NCI-H526 treated with DMSO at 0.1 percent for 48 hours (cell line): ENCODE measurements around the gene DNTTIP2.
"Not testable (repeated sequence)": the region's sequence is repeated elsewhere in the genome, so short reads cannot be mapped to it uniquely, and the experiment has no call there.

Experiments used
- DNase-seq: peaks from one replicate; lab custom pipeline; 2025; lab: John Stamatoyannopoulos, UW

DNTTIP2 gene

GRCh38 chr1:93841771-93842170 is 37.2 kb downstream of the DNTTIP2 start:
- DNase-seq = no peak

- DNase-seq = no peak
Measured at GRCh38 chr1:93840956-93841482, 38.0 kb downstream of the DNTTIP2 start.

DNA sequence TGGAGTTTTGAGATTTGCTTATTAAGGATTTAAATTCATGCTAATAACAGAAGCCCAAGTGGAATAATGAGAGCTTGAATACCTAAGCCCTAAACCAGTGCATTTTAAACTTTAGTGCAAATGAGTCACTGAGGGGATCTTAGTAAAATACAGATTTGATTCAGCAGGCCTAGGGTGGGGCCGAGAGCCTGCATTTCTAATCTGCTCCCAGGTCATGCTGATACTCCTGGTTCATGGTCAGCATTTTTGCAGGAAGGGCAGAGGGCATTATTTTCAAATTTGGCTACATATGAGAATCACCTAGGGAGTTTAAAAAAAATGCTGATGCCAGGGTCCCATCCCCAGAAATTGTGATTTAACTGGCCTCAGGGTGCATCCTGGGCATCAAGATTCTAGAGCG is 39.3 kb downstream of the DNTTIP2 start:
- DNase-seq = no peak

DNA sequence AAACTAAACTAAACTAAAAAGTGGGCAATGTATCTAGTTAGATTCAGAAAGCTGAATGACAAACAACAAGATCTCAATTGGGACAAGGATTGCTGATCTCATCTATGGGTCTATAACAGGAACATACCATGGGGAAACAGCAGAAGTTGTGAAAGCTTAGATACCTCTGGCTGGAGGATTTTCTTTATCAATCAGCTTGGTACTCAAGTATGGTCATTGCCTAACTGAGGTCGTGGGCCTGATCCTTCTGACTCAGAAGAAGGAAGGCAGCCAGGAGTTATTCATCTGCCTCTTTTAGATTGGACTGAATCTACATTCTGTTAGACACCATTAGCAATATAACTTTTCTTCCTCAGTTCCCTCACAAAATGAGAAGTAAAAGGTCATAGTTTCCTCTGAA is 39.7 kb downstream of the DNTTIP2 start:
- DNase-seq = no peak

DNA sequence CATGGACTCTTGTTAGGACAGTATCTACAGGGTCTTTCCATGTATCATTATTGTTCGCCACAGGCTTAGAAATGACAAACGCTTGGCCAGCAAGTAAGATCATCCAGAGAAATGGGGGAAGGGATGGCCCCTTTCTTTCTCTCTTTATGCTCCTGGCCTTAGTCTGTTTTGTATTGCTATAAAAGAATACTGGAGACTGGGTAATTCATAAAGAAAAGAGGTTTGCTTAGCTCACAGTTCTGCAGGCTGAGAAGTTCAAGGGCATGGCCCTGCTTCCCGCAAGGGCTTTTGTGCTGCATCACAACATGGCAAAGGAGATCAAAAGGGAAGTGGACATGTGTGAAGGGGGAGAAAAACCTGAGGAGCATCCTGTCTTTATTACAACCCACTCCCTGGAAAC is 41.0 kb downstream of the DNTTIP2 start:
- DNase-seq = no peak

- not testable (repeated sequence) for DNase-seq
Measured at GRCh38 chr1:93833293-93833692, 45.7 kb downstream of the DNTTIP2 start.

DNA sequence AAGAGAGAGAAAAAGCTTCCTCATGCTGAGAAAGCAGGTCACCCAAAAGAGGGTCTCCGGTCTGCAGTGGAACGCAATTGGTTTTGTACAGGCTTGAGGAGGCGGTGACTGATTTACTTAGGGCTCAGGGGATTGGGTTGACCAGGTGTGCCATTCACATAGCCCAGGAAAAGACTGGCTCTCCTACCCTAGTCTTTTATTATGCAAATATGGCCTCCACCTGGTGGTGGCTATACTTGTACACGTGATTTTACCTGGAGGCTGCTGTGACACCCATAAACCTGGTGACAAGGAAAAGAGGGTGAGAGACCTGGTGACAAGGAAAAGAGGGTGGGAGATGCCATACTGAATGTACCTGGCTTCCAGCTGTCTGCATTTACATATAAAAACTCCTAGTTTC is 49.9 kb downstream of the DNTTIP2 start:
- no peak for DNase-seq

DNA sequence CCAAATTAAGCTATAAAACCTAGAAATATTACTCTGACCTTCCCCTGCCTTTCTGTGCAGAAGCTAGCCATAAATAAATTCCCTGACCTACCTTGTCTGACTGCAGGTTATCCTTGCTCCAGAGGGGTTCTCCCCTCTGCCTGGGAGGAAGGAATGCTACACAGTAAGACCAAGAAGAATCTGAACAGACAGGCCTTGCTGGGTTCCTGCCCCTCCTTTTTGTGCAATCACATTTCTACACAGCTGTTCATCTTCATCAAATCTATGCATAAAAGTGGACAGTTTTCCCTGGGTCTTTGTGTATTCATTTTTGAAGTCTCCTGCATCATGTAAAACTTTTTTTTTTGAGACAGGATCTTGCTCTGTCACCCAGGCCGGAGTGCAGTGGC is 50.6 kb downstream of the DNTTIP2 start:
- DNase-seq = no peak

DNA sequence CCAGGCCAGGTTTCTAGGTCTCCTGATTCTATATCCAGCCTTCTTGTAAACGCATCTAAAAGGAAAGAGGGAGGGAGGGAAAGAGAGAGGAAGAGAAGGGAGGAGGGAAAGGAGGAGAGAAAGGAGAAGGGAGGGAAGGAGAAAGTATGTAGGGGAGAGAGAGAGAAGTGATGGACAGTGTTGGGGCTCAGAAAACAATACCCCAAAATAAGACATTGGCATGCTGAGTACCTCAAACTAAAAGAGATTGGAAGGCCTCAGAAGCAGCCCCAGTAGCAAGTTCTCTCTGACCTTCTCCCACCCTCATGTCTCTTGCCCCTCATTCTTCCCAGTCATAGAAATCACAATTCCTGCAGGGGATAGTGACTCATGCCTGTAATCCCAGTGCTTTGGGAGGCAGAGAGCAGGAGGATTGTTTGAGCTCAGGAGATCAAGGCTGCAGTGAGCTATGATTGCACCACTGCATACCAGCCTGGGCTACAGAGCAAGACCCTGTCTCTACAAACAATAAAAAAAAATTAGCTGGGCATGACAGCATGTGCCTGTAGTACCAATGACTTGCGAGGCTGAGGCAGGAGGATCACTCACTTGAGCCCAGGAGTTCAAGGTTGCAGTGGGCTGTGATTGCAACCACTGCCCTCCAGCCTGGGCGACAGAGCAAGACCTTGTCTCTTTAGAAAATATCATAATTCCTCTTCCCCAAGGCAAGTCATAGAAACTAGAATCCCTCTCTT is 51.2 kb downstream of the DNTTIP2 start:
- no peak for DNase-seq

- DNase-seq = no peak
Measured at GRCh38 chr1:93827128-93827527, 51.9 kb downstream of the DNTTIP2 start.

DNA sequence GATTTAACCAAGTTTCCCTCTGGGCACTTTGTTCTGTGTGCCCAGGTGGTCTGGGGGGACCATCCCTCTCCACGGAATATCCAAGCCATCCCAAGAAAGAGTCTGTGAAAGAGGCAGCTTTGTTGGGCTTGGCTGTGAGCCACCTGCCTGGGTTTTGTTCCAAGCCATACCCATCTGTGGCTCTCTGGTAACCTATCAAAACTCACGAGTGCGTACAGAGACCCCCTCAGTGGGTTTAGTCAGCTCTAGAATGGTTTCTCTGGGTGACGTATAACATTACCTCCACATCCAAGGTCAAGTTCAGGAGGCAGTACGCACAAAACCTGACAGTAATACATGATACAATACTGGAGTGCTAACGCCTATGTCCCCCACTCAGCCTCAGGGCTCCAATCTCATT is 54.2 kb downstream of the DNTTIP2 start:
- DNase-seq = no peak

- no peak for DNase-seq
Measured at GRCh38 chr1:93822730-93823425, 56.1 kb downstream of the DNTTIP2 start.

DNA sequence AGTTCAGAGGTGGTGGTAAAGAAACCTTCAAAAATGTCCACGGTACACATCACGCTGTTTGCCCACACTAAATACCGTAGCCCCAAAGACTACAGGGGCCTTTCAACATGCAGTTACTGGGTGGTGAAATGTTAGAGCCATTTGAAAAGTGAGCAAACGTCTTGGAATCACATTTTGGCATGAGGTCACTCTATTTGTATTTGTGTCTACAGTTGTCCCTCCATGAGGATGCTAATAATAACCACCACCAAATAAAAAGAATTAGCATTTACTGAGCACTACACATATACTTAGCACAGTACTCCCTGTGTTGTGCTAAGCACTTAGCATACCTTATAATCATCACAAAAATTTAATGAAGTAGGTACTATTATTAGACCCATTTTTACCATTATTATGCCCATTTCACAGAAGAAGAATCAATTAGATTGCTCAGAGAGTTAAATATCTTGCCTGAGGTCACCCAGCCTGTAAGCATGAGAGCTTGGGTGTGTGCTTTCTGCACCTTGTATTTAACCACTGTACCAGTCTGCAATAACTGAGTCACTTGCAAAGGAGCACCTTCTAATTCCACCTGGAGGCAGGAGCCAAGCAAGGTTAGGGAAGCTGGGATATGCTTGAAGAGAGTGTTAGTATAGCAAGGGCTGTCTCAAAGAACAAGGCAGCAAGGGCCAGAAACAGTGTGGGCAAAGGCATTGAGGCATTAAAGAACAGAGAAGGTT is 57.4 kb downstream of the DNTTIP2 start:
- DNase-seq = no peak

- no peak for DNase-seq
Measured at GRCh38 chr1:93820554-93821422, 58.2 kb downstream of the DNTTIP2 start.

- DNase-seq = no peak
Measured at GRCh38 chr1:93818570-93818959, 60.4 kb downstream of the DNTTIP2 start.

- DNase-seq = no peak
Measured at GRCh38 chr1:93817819-93818569, 61.0 kb downstream of the DNTTIP2 start.

DNA sequence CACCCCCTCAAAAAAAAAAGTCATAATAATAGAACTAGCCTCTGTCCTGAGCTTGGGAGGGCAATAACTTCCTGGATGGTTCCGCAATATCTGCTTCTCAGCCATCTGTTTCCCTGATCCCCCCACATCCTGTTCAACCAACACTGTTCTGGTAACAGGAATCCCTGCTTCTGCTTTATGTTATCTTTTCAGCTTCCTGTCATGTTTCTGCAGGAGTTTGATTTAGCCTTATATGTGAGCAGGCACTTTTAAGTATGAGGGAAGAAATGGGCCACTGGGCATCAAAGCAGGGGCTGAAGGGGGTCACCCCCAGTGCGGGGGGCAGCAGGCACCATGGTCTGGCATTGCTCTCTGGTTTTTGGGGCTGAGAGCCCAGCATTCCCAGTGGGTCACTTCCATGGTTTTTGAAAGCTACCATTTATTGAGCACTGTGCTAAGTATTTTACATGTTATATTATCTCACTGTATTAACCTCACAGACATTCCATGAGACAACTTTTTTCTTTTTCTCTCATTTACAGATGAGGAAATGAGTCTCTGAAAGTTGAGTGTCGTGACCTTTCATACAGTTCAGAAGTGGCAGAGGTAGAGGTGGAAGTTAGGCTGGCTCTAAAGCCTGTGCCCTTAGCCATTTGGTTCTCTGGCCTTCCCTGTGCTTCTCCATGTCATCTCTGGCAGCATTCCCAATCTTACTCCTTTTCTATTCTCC is 61.9 kb downstream of the DNTTIP2 start:
- no peak for DNase-seq
